Measurements from ENCODE around the gene DMAC1.

- TF ChIP-seq CTCF (IDR thresholded peaks at IDR 0.05) = no peak
- TF ChIP-seq POLR2A (IDR thresholded peaks at IDR 0.05) = no peak
Observed at GRCh38 chr9:7813030-7813429, 13.5 kb upstream of the DMAC1 start.

Measured in heart left ventricle (tissue), 13 donors.